Astrocyte of the cerebellum (primary cell): ENCODE results near the gene TMEM237.

ENCODE experiments used
- DNase-seq: peaks from one replicate; pipeline ENCODE4 v3.0.0-alpha.2; 2011; ENCODE audit warnings: low read depth
- H3K4me3 ChIP-seq: 2 replicates; pipeline ENCODE4 v1.5.1; 2011; ENCODE audit warnings: mild to moderate bottlenecking, low read depth, low read length, moderate library complexity
- in situ Hi-C: cut with HindIII; loops from 2 replicates; pipeline ENCODE4 v1.10.0; 2017; ENCODE audit warnings: low sequenced_read_pairs
- TF ChIP-seq, protein P1 (sequence below): IDR thresholded peaks from 2 replicates; pipeline ENCODE4 v1.5.1; 2012; ENCODE audit warnings: low read length, low read depth, moderate library complexity, mild to moderate bottlenecking; ENCODE audit errors: missing control alignments

Gene TMEM237

GRCh38 chr2:201660293-201660895 is 17.1 kb upstream of the TMEM237 start:
- no peak overlapping the region for H3K4me3 ChIP-seq
- in situ Hi-C loops: no loop called here
- DNase-seq: no peak
- TF ChIP-seq, protein P1, sequence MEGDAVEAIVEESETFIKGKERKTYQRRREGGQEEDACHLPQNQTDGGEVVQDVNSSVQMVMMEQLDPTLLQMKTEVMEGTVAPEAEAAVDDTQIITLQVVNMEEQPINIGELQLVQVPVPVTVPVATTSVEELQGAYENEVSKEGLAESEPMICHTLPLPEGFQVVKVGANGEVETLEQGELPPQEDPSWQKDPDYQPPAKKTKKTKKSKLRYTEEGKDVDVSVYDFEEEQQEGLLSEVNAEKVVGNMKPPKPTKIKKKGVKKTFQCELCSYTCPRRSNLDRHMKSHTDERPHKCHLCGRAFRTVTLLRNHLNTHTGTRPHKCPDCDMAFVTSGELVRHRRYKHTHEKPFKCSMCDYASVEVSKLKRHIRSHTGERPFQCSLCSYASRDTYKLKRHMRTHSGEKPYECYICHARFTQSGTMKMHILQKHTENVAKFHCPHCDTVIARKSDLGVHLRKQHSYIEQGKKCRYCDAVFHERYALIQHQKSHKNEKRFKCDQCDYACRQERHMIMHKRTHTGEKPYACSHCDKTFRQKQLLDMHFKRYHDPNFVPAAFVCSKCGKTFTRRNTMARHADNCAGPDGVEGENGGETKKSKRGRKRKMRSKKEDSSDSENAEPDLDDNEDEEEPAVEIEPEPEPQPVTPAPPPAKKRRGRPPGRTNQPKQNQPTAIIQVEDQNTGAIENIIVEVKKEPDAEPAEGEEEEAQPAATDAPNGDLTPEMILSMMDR: no peak

DNA sequence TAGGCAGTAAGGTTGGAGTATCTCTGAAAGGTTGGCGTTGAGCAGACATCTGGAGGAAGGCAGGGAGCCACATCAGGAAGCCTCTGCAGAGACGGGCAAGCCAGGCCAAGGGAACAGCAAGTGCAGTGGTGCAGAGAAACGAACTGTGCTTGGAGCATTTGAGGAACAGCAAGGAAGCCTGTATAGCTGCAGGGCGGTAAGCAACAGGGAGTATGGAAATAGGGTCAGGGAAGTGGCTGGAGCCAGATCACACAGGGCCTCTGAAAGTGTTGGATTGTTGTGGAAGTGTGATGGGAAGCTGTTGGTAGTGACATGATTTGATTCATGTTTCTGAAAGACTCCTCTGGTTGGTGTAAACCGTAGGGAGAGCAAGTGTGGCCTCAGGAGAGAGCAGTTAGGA is 13.4 kb upstream of the TMEM237 start:
- in situ Hi-C loops: no loop called here
- TF ChIP-seq, protein P1: no peak
- no peak overlapping the region for H3K4me3 ChIP-seq
- DNase-seq: no peak

GRCh38 chr2:201656102-201656501 is 12.8 kb upstream of the TMEM237 start:
- no peak overlapping the region for H3K4me3 ChIP-seq
- in situ Hi-C loops: no loop called here
- no peak for DNase-seq
- TF ChIP-seq, protein P1: no peak

GRCh38 chr2:201654616-201655384 is 11.5 kb upstream of the TMEM237 start:
- in situ Hi-C loops: no loop called here
- TF ChIP-seq, protein P1: no peak
- peak; percentile 69 for DNase-seq
- no peak overlapping the region for H3K4me3 ChIP-seq

DNA sequence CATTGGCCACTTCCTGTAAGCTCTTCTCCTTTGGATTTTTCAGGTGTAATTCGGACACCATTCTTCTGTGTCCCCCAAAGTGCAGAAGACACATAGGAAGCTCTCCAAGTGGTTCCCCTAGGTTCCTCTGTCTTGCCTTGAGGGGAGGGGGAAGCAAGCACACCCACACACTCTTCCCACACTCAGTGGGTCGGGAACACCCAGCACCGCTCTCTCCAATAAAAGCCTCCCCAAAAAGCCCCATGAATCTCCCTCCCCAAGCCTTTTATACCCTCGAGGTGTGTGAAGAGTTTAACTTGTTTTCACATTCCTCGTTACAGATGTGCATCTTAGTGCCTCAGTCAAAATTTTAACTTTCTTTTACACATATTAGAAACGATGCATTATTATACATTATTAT is 9.9 kb upstream of the TMEM237 start:
- H3K4me3 ChIP-seq: no peak overlapping the region
- no peak for DNase-seq
- TF ChIP-seq, protein P1: no peak
- in situ Hi-C loops: no loop called here

GRCh38 chr2:201649442-201649841 is 6.1 kb upstream of the TMEM237 start:
- no peak for DNase-seq
- in situ Hi-C loops: loop anchor here (5.0 kb wide), 1 partner anchor 48 kb away; the partner anchor contains the start of gene MPP4

More at GRCh38 chr2:201649442-201649841, 6.1 kb upstream of the TMEM237 start:
- TF ChIP-seq, protein P1: no peak
- no peak overlapping the region for H3K4me3 ChIP-seq
